Mucosa of descending colon (tissue), 3 donors: ENCODE measurements around the gene SLC35G3. TPM values are rescaled to one million over a fixed set of nuclear protein-coding genes. Genes with fewer than 3 reads are reported as not detected.
A peak's percentile ranks its signal among the peaks of the same experiment; 100 is the strongest.

ENCODE experiments used
- ATAC-seq: fragments of 200-7000 bp; cut with Tn5 transposase; one replicate; pipeline ENCODE4 v1.9.1; 2020; ENCODE audit warnings: mild to moderate bottlenecking, moderate library complexity
- DNase-seq, 3 donors: peaks; one replicate each; pipeline ENCODE4 v3.0.0-alpha.2; 2020
- H3K36me3 ChIP-seq: fragments of 200-600 bp; one replicate; pipeline ENCODE4 v1.8.0; 2021; ENCODE audit warnings: low read depth, mild to moderate bottlenecking
- H3K4me1 ChIP-seq: fragments of 200-600 bp; one replicate; pipeline ENCODE4 v1.8.0; 2021; ENCODE audit warnings: low read depth, mild to moderate bottlenecking
- H3K4me3 ChIP-seq: fragments of 200-600 bp; one replicate; pipeline ENCODE4 v1.8.0; 2021; ENCODE audit warnings: mild to moderate bottlenecking
- H3K9me3 ChIP-seq: fragments of 200-600 bp; one replicate; pipeline ENCODE4 v1.8.0; 2021; ENCODE audit warnings: mild to moderate bottlenecking
- intact Hi-C, 2 donors: fragments of 100-400 bp; cut with DNase I in 1 of 2; cut with micrococcal nuclease in 1 of 2; formaldehyde crosslinking; loops; one replicate each; pipeline versions ENCODE4 v1.11.0 to v1.11.1; 2022; cut with DNase I, micrococcal nuclease
- total RNA-seq, 3 donors: library from RNA; stranded (reverse); fragmentation: NEBNext Ultra II Directional in 2 of 3; extraction: Animal tissue kit (Norgen Biotek cat#: 25700) in 2 of 3; gene quantifications; one replicate each; pipeline versions ENCODE4 v1.2.1 to v1.2.4, GENCODE V29; 2021 to 2023
- TF ChIP-seq, protein P1 (sequence below): fragments of 200-600 bp; IDR thresholded peaks from one replicate; pipeline ENCODE4 v1.8.0; 2022; ENCODE audit warnings: antibody characterized with exemption, mild to moderate bottlenecking
- donor health status: DM: no; HTN: no; CAD: no; lungs with moderate emphysema.
- donor health status: DM: no; HTN: no; CAD: no.
- donor health status: DM: no; HTN: yes; CAD: no.

The SLC35G3 gene
- total RNA-seq, 3 donors from 2014 or later: not detected

DNA sequence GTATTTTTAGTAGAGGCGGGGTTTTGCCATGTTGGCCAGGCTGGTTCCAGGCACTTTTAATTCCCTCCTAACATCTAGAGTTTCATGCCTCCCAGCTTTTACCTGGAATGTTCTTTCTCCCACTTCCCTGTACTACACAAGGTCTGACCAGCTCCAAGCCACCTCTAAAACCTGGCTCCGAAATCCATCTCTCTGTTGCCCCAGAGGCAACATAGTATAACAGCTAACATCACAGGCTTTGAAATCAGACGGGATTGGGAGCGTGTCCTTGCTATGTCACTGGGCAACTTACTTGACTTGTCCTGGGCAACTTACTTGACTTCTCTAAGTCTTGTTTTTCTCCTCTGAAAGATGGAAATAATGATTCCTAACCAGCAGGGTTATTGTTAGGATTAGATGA, 31.4 kb downstream of the SLC35G3 start:
- Histone ChIP-seq H3K9me3 (no peaks in the 10 kb centered on the region), H3K4me3 (no peak overlapping the region), H3K36me3 (no peaks in the 10 kb centered on the region), H3K4me1 (no peaks in the 10 kb centered on the region)
- DNase-seq (no peak), ATAC-seq (no peak)
- intact Hi-C loops: no loop called here
- TF ChIP-seq, protein P1, sequence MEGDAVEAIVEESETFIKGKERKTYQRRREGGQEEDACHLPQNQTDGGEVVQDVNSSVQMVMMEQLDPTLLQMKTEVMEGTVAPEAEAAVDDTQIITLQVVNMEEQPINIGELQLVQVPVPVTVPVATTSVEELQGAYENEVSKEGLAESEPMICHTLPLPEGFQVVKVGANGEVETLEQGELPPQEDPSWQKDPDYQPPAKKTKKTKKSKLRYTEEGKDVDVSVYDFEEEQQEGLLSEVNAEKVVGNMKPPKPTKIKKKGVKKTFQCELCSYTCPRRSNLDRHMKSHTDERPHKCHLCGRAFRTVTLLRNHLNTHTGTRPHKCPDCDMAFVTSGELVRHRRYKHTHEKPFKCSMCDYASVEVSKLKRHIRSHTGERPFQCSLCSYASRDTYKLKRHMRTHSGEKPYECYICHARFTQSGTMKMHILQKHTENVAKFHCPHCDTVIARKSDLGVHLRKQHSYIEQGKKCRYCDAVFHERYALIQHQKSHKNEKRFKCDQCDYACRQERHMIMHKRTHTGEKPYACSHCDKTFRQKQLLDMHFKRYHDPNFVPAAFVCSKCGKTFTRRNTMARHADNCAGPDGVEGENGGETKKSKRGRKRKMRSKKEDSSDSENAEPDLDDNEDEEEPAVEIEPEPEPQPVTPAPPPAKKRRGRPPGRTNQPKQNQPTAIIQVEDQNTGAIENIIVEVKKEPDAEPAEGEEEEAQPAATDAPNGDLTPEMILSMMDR: no peak

DNA sequence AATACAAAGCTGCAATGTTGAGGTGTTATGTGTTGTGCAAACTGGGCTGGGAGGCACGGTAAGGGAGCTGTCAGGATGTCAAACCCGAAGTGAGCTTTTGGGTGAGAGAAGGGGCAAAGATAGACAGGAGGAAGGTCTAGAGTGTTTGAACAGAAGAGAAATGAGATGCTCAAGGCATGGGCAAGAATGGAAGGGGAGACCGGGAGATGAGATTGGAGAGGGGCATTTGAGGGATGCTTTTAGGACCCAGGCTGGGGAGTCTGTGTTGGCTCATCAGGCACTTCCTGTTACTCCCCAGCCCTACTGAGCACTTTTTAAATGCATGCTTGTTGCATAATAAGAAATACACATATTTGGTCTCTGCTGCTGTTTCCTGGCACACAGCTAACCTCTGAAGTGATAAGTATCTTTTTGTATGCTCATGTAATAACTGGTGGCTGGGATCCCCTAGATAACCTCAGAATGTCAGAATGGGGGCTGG, 32.9 kb downstream of the SLC35G3 start:
- Histone ChIP-seq H3K4me3 (no peak overlapping the region), H3K36me3 (no peaks in the 10 kb centered on the region), H3K4me1 (no peaks in the 10 kb centered on the region), H3K9me3 (no peaks in the 10 kb centered on the region)
- ATAC-seq: peak; percentile 65
- TF ChIP-seq, protein P1: no peak
- intact Hi-C loops: no loop called here
- no peak for DNase-seq

DNA sequence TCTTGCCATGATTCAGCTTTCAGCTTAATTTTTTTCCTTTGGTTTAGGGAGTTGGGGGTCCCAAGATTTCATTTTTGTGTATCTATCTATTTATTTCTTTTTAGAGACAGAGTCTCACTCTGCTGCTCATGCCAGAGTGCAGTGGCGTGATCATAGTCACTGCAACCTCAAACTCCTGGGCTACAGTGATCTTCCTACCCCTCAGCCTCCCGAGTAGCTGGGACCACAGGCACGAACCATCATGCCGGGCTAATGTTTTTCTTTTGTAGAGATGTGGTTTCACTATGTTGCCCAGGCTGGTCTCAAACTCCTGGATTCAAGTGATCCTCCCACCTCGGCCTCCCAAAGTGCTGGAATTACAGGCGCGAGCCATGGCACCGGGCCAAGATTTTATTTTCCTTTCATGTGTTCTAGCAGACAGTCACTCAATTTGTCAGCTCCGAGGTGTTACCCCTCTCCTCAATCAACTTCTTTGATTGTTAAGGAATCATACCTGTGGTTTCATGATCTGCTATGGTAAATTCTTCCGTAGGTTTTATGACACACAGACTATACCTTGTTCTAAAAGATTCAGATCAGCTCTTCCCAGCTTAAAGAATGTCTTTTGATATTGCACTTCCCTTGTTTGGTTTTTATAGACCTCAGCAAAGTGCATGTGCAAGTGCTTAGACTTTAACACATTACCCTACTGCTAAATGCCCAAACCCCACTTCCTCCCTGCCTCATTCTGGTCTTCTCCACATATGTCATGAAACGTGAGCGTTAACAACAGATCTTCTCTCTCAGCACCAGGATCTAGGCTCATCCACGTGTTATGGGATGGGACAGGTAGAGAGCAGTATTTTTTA, 33.6 kb downstream of the SLC35G3 start:
- intact Hi-C loops: no loop called here
- DNase-seq (no peak), ATAC-seq (peak; percentile 62)
- Histone ChIP-seq H3K36me3 (no peaks in the 10 kb centered on the region), H3K4me1 (no peaks in the 10 kb centered on the region), H3K9me3 (no peaks in the 10 kb centered on the region), H3K4me3 (no peak overlapping the region)
- TF ChIP-seq, protein P1: no peak

DNA sequence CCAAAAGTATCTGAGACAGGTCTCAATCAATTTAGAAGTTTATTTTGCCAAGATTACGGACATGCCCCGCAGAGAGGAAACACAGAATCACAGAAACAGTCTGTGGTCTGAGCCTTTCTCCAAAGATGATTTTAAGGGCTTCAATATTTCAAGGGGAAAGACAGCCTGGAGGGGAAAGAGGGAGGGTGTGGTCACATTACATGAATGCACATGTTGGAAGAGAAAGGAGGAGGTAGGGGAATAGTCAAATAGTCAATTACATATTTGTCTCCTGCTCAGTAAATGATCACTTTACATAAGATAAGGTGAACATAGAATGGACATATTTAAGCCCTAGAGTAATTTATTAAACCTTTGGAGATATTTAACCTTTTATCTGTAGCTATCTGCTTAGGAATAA, 34.3 kb downstream of the SLC35G3 start:
- intact Hi-C loops: no loop called here
- Histone ChIP-seq H3K36me3 (no peaks in the 10 kb centered on the region), H3K4me3 (no peak overlapping the region), H3K9me3 (no peaks in the 10 kb centered on the region), H3K4me1 (no peaks in the 10 kb centered on the region)
- ATAC-seq (no peak), DNase-seq (no peak)
- TF ChIP-seq, protein P1: no peak

DNA sequence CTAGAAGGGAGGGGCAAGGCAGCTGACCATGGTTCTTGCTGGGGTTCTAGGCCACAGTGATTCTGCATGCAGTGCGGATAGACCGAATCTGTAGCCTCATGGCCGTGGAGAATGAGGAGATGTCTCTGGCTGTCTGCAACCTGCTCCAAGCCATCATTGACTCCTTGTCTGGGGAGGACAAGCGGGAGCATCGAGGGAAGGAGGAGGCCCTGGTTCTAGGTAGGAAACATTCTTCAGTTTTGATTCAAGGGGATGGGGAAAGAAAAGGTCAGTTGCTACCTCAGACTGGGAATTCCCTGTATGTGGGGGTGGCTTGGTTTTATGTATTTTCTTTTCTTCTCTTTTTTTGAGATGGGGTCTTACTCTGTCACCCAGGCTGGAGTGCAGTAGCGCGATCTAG, 38.9 kb downstream of the SLC35G3 start:
- TF ChIP-seq, protein P1: no peak
- DNase-seq (no peak), ATAC-seq (no peak)
- intact Hi-C loops: no loop called here
- Histone ChIP-seq H3K4me3 (no peak overlapping the region), H3K9me3 (no peaks in the 10 kb centered on the region), H3K4me1 (no peaks in the 10 kb centered on the region), H3K36me3 (no peaks in the 10 kb centered on the region)
